GM19099 (cell line): ENCODE results near the gene GNG2.

Source experiments
- POLR2A ChIP-seq: IDR thresholded peaks from 3 replicates; pipeline ENCODE4 v1.6.1; 2011; ENCODE audit warnings: low read depth; ENCODE audit not compliant: insufficient read length; ENCODE audit errors: extremely low read depth

GNG2 gene

DNA sequence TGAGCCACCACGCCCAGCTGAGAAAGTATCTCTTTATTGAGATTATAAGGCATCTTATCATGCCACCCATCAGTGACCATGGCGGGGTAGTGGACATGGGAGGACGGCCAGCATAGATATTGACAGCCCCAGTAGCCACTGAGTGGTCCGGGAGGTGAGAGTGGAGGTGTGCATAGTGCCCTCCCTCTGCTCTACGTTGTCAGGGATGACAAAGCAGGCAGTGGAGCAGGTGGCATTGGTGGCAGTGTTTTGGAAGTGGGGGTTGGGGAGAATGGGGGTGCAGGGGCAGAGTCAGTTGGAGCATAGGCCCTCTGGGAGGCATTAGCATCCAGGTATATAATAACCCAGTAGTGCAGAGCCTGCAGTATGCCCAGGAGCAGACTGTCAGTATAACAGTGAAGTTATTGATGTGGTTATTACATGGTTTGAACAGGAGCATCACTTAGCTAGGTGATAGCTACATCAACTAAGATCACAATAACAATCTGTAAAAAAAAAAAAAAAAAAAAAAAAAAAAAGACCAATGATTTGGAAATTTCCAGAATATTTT lies 41.1 kb downstream of the GNG2 start:
- no peak for TF ChIP-seq POLR2A

DNA sequence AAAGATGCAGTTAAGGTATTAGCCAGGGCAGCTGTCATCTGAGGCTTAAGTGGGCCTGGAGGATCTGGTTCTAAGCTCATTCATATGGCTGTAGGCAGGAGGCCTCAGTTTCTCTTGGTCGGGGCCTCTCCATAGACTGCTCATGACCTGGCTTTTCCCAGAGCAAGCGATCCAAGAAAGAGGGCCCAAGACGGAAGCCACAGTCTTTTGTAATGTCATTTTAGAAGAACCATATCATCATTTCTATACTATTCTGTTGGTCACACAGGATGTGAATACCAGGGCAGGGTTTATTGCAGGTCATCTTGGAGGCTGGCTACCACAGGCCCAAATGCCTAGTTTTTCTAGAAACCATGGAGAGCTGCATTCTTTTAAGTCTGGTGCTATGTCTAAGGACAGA lies 47.7 kb downstream of the GNG2 start:
- TF ChIP-seq POLR2A, result no peak

DNA sequence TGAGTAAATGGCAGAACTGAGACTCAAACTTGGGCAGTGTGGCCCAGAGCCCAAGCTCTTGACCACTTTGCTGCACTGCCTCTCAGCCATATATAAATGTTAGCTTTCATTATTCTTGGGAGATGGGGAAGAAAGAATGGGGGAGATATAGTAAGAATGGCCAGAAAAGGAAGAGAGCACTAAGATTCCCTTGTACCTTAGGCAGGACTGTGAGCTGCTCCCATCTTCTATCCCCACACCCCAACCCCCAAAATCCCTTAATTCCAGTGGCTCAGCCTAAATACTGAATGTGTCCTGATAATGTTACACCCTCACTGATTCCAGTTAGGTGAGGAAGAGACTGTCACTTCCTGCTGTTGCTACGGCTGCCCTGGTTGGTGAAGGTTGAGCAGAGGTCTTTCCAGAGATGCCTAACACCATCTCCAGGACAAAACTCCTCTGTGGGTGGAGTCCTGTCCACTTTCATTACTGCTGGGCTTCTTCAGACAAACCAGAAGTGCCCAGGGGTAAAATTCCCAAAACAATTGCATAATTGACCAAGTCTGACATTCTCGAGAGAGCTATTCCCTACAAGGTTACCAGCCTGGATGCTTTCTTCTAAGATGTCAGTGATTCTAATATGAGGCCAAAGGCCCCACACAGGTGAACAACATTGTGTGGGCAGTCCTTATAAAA lies 51.8 kb downstream of the GNG2 start:
- no peak for TF ChIP-seq POLR2A

DNA sequence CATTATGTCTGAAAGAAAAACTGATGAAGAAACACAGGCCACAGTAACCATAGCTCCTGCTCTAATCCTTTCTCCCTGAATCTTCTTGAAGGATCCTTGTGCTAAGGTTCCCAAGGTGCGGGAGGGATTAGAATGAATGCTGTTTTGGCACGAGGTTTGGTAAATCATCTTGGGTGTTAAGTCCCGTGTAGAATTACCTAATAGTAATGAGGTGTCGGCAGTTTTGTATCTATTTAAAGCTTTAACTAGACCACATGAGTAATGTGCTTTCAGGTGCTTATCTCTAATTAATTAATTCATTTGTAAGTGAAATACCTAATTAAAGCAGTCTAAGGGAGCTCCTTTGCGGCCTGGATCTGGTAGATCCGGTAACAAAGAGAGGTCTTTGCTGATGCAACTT lies 53.9 kb downstream of the GNG2 start:
- no peak for TF ChIP-seq POLR2A

DNA sequence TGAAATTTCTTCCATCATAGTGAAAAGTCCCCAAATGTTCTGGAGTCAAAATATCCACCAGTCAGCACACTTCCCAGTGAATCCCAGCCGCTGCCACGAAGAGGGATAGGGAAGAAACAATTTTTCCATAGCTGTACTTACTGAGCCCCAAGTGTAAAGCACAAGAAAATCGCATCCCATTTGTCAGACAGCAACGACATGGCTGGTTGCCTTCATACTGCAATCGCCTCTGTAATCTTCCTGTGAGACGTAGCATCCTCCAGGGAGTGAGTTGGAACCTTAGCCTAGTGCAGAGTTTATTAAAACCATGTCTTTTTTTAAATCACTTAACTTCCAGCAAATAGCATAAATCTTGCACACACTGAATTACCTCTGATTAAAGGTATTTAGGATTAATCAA lies 56.8 kb downstream of the GNG2 start:
- TF ChIP-seq POLR2A, result no peak

DNA sequence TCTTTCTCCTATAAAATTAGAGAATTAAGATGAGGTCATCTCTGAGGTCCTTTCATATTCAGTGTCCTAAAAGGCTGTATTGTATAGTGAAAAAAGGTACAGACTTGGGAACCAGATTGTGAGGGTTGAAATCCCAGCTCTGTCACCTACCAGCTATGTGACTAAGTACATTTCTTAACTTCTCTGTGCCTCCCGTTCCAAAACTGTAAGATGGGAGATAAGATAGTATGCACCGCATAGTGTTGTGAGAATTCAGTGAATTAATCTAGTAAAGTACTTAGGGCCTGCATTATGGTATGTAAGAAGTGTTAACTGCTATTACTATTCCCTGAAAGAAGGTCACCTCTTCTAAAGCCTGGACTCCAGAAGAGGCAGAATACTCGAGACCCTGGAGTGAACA lies 60.6 kb downstream of the GNG2 start:
- TF ChIP-seq POLR2A, result no peak

DNA sequence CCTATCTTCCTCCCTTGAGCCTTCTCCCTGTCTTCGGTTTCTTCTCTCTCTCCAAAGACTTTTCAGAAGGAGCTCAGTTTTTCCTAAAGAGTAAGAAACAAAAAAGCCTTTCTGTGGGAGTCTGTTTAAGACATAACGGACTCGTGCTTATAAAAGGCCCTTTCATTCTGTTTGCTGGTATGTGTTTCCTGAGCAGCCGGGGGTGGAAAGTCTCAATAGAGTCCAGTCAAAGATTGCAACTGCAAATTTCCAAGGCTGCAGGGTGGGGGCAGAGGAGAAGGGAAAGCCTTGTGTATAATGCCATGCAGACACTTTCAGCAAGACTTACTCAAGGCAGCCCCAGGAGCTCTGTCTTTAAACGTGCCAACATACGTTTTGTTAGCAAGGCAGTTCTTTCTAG lies 62.2 kb downstream of the GNG2 start:
- no peak for TF ChIP-seq POLR2A

DNA sequence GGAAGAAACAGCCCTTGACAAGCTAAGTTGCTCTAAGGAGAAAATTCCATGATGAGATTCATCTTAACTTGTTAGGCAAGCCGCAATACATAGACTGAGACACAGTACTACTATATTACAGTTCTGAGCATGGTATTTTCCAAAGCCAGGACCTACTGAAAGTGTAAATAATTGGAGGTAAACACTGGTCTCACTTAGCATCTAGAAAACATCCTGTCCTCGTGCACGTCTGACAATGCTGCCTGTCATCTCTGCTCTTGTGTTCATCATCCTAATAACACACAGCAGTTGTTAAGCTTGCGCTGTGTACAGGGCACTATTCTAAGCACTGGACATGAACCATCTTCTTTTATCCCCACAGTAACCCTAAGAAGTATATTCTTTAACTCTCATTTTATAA lies 64.2 kb downstream of the GNG2 start:
- no peak for TF ChIP-seq POLR2A

DNA sequence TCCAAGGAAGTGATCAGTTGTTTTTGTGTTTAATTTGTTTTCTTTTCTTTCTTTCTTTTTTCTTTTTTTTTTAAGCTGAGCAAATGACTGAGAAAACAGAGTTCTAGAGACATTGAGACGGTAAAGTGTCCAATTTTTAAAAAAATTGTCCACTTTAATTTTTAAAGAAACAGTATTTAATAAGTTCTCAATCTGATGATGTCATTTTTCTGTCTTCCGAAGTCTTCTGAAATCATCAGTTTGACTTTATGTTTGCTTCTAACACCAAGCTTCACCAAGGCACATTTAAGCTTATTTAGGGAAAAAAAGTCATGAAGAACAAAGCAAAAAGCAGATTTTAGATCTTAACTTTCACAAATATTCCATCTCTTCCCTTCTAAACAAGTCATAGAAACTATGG lies 65.6 kb downstream of the GNG2 start:
- TF ChIP-seq POLR2A, result no peak

DNA sequence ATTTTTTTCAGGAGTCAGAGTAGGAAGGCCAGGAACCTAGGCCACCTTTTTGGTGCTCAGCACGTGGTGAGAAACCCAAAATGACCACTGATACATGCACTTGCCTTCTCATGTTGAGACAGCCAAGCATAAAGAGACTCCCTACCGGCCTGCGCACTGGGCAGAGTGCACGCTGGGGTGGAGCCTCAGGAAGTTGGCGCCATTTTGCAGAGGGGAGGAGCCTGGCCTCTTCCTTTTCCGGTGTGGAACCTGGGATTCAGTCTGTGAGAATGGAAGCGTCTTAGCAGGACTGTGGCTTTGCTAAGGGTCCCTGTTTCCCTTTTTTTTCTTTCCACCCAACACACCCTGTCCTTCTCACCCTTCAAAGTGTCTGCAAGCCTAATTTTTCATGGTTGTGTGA lies 66.0 kb downstream of the GNG2 start:
- no peak for TF ChIP-seq POLR2A

DNA sequence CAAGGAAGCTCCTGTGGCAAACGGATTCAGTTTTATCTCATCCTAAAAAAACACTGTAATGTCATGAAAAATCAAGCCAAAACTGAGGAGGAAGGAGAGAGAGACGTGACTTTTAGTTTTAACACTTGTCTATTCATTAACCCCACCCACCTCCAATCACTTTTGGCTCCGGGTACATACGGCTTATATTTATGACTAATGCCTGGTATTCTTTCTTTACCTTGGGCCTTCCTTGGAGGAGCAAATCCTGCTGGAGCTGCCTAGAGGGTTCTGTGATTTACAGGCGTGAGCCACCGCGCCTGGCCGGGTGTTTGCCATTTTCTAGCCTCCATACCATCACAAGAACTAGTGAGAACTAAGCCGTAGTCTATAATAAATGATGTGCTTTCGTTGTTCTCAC lies 68.2 kb downstream of the GNG2 start:
- TF ChIP-seq POLR2A, result no peak

DNA sequence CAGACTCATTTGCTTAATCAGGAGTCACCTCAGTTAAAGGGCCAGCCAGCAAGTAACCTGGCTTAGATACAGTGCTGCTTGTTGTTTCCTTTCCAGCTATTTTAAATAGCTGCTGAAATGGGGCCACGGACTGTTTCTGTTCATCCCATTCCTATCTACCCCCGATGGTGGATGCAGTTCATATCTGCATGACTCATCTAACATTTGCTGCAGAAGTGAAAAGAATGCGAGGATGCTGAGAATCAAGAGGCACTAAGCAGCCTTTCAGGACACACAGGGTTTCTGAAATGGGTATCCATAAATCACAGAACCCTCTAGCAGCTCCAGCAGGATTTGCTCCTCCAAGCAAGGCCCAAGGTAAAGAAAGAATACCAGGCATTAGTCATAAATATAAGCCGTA lies 68.8 kb downstream of the GNG2 start:
- no peak for TF ChIP-seq POLR2A

DNA sequence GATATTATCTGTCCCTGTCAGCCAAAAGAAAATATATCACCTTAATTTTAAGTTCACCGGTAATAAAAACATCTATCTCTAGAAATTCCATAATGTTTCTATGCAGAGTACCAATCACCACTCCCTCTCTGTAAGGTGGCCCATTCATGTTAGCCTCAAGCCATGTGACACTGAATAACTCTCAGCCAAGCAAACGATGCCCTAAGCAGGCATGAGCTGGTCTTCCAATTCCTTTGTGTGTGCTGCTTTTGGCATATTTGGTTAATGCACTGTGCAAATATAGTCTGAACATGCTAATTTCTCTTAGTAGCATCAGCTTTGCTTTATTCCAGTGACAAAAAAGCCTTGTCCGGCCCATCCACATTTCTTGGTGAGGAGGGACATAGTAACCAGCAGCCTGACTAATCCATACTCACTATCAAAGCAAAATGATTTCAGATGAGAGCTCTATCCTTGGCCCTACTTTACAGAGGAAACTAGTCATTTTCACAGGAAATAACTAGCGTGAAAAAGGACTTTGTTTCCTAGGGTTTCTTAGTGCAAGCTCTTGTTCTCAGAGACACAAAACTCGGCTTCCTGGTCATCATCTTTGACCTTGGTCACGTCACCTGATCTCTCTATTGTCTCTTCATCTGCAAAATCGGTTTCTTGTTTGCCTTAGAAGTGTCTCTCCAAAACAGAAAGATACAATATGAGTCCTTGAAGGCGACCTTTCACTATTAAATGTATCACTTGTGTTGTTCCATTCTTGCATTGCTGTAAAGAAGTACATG lies 69.7 kb downstream of the GNG2 start:
- TF ChIP-seq POLR2A, result no peak

DNA sequence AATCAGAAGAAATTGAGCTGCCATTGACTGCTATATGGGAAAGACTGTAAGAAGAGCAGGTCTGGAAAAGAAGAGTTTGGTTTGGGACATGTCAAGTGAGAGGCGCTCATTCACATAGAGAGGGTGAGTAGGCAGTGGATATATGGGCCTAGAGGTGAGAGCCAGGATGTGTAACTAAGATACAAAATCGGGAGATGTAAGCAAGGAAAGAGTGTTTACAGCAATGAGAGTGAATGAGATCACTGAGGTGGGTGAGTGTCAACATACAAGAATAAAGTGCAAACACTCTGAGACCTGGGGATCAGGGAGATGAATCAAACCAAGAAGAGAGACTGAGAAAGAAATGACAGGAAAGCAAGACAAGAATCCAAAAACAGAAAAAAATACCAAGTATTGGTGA lies 70.9 kb downstream of the GNG2 start:
- TF ChIP-seq POLR2A, result no peak

DNA sequence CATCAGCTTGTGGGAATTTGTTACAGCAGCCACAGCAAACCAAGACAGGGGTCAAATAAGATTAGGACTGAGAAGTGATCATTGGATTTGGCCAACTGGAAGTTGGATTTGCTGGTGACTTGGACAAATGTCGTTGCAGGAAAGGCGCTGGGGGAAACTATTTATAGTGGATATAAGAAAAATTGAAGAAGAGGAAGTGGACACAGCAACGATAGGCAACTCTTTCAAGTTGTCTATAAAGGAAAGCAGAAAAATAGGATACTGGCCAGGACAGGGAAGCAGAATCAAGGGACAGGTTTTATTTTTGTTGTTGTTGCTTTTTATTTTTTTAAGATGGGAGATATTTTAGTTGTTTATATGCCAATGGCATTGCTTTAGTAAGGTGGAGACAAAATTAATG lies 72.8 kb downstream of the GNG2 start:
- no peak for TF ChIP-seq POLR2A

DNA sequence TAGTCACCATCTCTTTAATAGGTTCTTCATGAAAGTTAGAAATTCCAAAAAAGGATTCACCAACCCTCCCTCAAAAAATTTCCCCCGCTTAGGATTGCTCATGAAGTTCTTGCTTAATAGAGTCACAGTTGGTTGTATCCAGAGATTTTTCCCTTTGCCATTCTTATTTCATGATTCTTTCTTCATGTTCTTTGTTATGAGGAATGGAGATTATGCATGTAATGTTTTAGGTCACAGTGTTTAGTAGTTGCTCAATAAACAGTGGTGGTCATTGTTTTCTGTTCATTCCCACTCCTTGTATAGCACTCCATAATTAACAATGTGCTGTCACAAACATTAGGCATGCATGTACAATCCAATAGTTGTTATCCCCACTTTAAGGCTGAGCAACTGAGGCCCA lies 77.7 kb downstream of the GNG2 start:
- TF ChIP-seq POLR2A, result no peak
